Suppressor macrophage treated with lipopolysaccharide for 1 hour (primary cell): ENCODE data around the gene NCF4.

ENCODE experiments used
- DNase-seq, 3 donors: peaks; one replicate each; pipeline ENCODE4 v3.0.0-alpha.2; 2020 to 2022

NCF4 gene

DNA sequence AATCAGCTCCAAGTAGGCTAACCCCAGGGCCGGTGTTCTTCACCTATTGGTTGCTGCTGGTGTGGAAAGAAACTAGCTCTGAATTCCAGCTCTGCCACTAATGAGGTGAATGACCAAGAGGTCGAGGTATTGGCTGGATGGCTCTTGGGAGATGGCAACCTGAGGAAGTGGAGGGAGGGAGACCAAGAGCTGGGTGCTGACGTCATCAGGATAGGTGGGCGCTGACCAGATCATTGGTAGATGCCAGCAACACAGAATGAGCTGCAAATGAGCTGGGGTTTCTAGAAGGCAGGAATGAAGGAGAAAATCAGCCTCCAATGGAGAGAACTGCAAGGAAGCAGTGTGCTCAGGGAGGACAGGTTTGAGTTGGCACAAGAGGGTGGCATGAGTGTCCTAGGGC, 37.9 kb downstream of the NCF4 start:
- DNase-seq, result no peak

DNA sequence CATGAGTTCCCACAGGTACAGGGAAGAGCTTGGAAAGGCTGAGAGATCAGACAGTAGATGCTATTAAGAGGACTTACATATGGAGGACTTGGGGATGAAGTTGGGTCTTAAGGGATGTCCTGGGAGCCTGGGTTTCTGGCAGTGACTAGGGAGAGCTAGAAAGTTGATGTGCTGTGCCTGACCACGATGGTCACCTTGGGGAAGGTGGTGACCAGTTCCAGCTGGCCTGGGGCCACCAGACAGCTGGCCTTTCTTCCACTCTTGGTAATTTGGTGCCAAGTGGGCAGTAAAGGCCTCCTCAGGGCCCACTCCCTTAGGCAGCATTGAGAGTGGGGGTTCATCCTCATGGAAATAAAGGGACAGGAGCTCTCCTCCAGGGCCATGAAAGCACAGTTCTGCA, 38.7 kb downstream of the NCF4 start:
- no peak for DNase-seq

DNA sequence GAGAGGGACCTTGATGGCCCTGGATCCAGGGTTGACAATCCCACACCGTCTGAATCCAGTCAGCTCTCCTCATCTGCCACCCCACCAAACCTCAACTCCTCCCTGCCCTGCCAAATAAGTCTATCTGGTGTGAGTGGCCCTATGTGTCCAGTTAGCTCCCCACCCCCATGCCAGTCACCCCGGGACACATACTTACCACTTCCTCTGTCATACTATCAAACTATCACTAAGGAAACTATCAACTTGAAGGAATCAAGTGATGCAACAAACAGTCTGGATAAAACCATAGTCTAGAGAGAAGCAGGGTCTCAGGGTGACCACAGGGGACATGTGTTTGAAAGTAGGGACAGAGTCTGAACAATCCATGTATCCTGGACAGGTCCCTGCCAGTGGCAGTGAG, 39.4 kb downstream of the NCF4 start:
- DNase-seq, result peak in 1 of 3 donors; percentile 15

DNA sequence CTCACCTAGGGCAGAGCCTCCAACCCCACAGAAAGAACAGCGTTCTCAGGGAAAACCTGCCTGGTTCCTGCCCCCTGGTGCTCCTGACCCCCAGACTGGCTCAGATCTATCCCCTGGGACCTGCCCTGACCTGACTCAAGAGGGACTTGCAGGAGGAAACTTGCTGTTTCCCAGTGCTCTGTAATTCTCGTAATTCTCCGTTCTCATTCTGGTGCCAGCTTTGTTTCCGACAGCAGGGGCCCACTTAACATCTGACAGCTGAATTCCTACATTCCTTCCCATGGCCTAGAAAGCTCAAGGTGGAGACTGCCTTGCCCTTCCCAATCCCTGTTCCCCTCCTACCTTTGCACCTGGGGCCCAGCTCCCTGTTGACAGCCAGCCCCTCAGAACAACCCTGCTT, 40.1 kb downstream of the NCF4 start:
- no peak for DNase-seq

DNA sequence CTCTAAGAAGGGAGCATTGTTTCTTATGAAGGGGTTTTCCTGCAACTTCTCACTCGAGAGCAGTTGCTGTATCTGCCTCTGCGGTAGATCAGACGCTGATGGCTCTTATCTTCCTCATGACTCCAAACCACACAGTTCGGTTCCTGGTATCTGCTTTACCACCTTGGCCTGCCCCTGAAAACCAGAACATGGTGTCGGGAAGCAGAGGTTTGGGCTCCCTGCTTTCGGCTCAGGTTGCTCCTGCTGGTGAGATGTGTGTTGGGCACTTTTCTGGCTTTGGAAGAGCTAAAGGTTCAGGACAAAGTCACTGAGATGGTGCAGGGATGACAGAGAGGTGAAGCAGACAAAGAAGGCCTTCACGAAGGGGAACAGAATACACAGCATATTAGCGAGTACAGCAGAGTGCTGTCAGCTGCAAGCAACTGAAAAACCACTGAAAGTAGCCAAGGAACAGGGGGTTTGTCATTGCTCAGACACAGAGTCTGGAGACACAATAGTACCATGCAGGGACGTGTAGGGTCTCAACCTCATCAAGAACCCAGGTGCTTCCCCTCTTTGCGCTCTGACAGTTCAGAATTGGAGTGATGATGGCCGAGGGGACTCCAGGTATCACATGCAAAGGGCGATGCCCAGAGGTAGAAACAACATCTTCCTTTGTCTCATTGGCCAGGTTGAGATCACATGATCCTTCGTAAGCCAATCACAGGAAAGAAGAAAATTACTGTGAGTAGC, 40.8 kb downstream of the NCF4 start:
- DNase-seq, result no peak

DNA sequence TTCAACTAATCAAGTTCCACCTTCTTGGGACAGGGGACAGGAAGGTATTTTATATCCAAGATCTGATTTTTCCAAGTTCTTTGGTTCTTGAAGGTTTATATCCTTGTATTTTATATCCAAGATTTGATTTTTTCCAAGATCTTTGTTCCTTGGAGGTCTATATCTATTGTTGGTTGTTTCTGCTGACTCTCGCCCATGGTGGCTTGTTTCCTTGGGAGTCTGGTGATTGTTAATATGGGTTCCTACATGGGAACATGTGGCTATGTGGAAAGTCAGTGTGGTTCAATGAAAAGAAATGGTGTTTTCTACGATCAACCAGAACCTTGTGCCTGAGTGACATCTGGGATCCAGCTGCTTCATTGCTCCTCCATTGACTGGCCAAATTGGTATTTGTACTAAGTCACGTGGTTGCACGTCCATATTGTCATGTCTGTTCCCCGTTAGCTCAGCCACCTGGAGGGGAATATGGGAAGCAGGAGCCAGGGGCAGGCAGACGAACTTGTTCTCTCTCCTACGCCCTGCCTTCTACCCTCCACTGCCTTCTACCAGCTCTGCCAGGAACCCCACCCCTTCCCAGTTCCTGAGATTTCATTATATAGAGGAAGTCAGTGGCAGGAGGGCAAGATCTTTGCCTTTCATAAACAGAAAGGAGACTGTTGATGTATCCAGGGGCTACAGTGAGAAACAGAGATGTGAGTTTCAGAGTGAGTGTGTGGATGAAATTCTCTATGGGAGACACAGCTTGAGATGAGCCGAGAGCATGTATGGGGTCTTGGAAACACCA, 41.5 kb downstream of the NCF4 start:
- DNase-seq, result peak; percentile 35 to 53 (median 42)

DNA sequence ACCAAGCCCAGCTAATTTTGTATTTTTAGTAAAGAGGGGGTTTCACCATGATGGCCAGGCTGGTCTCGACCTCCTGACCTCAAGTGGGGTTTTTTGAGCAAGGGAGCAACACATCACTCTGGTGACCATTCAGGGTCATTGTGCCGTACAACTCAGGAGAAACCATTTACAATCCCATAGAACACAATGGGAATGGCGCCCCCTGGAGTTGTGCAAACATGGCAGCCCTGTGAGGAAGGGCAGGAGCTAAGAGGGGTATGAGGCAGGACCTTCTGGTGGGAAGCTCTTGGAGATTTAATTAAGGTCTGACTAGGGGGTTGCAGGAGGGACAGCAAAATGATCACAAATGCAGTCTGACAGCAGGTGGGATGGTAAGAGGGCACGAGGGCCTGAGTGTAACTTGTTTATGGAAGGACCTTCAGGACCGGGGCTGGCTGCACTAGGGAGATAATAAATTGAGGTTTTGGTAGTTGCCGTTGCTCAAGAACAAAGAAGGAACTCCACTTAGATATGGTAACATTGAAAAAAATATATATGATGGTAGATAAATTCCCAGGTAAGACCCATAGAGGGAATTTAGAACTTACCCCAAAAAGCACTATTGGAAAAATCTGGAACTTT, 43.6 kb downstream of the NCF4 start:
- DNase-seq, result no peak

DNA sequence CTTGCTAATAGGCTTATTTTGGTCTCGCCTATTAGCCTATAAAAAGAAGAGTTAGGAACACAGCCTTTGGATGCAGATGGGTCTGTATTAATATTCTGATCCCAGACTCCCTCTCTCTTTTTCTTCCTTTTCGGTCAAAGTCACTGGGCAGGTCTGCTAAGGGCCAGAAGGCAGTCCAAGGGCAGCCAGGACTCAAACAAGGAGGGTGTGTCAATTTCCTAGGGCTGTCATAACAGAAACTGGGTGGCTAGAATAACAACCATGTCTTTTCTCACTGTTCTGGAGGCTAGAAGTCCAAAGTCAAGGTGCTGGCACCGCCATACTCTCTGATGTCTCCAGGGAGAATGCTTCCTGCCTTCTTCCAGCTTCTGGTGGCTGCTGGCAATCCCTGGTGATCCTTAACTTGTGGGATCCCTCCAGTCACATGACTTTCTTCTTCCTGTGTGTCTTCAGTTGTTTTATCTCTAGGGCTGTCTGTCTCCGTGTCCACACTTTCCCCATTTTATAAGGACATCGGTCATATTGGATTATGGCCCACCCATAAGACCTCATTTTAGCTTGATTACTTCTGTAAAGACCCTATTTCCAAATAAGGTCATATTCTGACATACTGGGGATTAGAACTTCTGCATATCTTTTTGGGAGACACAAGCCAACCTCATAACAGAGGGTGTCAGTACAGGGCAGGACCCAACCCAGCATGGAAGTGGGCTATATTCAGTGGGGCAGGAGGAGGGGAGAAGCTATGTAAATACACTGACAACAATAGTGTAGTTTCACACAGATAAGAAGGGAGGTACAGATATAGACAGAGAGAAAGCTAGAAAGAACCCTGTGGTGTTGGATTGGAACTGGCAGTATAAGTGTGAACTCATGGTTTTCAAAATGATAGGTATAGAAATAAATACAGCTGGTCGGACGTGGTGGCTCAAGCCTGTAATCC, 46.7 kb downstream of the NCF4 start:
- no peak for DNase-seq

DNA sequence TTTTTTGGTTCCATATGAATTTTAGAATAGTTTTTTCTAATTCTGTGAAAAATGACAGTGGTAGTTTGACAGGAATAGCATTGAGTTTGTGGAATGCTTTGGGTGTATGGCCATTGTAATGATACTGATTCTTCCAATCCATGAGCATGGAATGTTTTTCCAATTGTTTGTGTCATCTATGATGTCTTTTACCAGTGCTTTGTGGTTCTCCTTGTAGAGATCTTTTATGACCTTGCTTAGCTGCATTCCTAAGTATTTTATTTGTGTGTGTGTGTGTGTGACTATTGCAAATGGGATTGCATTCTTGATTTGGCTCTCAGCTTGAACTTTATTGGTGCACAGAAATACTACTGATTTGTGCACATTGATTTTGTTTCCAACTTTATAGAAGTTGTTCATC, 49.7 kb downstream of the NCF4 start:
- no peak for DNase-seq

DNA sequence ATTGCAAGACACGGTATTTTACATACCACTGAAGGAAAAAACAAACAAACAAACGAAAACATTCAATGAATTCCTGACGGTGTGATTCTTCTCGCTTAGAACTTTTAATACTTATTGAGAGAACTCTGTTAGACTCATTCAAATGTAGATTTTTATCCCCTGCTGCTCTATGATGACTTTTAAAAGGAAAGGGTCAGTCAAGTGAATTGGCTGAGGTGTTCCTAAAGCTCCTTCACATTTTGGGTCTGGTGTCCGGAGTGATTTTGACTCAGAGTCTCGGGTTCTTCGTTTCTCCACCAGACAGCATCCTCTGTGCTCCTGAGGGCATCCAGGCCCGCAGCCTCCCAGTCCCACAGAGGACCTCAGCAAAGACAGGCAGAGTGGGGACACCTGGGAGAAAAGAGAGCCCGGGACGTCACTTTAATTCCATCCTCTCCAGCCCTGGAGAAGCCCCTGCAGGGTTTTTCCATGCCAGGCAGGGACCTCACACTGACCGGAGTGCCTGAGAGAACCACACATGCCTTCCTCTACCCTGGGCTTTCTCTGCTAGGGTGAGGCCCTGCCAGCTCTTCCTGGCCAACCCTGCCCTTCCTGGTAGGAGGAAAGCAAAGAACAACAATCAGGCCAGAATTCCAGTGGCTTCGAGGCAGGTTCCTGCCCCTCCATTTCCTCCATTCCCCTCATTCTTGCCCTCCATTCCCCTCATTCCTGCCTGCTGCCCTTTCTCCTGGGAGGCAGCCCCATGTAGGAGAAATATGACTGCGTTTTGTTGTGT, 51.3 kb downstream of the NCF4 start:
- DNase-seq, result no peak

DNA sequence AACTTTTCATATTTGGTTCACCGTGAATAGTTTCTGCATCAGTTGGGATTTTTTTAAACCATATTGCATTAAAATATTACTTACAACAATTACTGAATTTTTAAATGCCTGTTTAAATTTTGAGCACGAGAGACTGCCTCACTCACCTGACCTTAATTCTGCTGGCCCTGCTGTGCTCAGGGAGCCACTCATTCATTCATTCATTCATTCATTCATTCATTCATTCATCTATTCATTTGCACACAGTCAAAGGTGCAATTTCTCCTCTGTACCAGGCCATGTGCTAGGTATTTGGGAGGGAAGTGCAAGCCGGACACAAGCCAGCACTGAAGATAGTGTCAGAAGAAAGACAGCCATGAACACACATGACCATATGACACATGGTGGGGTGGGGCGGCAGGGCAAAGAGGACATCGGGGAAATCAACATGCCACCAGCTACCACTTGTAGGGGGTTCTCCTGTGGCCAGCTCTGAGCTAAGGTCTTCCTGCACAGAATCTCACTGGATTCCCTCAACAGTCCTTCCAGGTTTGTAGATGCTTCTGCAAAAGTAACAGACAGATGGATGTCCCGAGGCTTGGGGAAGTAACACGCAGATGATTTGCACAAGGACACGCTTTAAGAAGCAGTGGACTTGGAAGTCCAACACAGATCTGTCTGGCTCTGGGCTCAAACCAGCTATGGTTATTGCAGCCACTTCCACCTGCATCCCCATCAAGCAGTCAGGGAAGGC, 52.1 kb downstream of the NCF4 start:
- DNase-seq, result no peak

DNA sequence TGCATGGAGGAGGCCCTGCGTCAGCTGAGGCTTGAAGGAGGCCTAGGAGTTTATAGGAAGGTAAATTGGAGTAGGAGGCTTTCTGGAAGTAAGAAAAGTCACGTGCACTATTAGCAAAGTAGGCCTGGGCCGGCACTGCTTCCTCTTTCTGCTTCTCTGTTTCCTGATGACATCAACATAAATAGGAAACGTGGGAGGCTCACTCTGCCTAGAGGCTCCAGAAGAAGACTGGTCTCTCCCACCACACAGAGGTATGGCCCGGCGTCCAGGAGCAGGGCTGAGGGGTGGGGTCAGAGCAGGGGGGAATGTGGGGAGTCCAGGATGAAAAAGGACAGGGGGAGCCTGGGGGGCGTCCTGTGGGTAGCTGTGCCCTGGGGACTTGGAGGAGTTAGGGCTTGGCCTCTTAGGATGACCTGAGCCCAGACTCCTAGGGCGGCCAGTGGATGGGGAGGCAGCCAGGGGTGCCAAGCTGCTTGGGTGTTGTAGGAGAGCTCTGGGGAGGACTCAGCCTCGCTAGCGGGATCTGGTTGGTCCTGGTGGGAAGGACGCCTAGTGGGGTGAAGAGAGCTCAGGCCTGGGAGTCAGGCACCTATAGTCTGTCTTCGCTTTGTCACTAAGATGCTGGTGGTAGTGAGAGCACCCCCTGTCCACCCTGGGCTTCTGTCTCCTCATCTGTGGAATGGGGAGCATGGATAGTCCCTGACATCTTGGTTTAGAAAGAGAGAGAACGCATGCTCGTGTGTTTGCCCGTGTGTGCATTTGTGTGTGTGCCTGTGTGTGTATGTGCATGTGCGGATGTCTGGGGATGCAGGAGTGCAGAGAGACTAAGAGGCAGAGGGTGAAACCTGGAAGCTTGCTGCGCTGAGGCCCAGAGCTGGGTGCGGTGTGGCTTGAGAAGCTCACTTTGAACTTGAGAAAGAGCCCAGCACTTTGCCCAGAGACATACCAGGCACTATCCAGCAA, 52.9 kb downstream of the NCF4 start, which contains the start of gene CSF2RB:
Gene CSF2RB, plus strand, starts transcription at position 202 of the 963 bp plus-strand sequence. CDS start 8,580 bp downstream, outside the sequence.
- DNase-seq, result peak; percentile 91 to 96 (median 94)

DNA sequence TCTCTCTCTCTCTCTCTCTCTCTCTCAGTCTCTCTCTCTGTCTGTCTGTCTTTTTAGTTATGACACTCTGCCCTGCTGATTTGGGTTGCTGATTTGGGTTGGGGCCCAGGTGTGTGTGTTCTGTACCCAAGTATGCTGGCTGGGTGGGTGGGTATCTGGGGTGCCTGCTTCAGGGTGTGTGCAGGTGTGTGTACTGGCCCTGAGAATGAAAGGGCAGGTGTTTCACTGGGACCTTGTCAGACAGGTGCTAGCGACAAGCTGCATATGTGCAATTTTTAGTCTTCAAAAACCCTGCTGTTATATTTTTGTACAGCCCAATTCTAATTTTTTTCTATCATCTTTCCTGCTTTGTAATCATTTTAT, 53.6 kb downstream of the NCF4 start:
- no peak for DNase-seq

DNA sequence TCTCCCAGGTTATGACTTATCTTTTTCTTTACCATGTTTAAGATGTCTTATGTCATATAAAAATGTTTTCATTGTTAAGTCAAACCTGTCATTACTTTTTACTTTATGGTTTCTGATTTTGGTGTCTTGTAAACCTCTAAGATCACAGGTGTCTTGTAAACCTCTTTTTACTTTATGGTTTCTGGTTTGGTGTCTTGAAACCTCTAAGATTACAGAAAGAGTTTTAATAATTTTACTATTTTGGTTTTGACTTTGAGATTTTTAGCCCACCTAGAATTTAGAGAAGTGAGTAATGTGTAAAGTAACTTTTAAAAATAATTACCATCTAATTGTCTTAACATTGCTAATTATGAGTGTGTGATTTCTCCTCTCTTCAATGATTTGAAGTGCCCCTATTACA, 55.2 kb downstream of the NCF4 start:
- no peak for DNase-seq

DNA sequence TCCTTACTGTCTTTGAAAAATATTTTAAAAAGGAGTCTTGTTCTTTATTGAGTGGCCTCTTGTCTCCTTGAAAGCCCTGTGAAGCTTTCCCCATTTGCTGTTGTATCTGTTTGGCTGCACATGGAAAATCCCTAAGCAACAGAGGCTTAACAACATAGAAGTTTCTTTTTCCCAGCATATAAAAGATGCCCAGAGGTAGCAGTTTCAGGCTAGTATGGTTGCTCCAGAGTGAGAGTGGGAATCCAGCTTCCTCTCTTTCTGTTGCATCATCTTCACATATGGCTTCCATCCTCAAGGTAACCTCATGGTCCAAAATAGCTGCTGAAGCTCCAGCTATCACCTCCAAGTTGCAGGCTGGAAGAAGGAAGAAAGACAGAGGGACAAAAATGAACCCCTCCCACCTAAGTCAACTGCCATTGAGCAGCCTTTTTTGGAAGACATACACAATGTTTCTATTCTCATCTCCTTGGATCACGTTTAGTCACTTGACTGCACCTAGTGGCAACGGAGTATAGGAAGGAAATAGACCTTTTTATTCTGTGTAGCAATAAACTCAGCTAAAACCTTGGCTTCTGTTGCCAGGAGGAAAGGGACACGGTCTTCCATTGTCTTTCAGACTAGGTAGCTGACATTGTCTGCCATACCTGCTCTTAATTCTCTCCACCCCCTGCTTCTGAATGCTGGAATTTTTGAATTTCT, 57.9 kb downstream of the NCF4 start:
- DNase-seq, result peak in 2 of 3 donors; percentile 37 to 39

DNA sequence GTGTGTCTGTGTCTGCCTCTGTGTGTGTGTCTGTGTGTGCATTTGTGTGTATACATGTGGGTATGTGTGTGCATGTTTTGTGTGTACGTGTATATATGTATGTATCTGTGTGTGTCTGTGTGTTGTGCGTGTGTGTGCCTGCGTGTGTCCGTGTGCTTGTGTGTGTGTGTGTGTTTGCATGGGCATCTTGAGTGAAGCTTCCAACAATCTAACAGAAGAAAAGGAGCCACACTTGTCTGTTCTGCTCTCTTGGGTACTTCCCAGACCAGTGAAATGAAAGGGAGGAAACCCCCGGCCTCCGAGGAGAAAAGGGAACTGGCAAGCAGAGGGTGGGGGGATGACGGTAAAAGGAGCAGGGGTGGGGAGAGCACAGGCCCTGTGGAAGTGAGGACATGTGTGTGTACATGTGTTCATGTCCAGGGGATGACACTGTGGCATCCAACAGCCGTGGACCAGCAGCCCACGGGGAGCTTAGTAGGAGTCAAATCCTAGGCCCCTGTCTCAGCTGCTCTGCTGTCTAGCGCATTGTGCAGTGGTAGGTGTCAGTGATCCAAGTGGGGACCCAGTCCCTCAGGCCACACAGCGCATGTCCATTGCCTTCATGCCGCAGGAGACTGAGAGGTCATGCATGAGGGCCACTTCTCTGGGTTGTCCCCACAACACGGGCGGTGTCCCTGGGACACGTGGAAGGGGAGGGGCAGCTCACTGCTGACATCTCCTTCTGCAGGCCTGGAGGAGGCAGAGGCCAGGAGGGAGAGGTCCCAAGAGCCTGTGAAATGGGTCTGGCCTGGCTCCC, 60.7 kb downstream of the NCF4 start:
- peak; percentile 94 to 95 (median 95) for DNase-seq

DNA sequence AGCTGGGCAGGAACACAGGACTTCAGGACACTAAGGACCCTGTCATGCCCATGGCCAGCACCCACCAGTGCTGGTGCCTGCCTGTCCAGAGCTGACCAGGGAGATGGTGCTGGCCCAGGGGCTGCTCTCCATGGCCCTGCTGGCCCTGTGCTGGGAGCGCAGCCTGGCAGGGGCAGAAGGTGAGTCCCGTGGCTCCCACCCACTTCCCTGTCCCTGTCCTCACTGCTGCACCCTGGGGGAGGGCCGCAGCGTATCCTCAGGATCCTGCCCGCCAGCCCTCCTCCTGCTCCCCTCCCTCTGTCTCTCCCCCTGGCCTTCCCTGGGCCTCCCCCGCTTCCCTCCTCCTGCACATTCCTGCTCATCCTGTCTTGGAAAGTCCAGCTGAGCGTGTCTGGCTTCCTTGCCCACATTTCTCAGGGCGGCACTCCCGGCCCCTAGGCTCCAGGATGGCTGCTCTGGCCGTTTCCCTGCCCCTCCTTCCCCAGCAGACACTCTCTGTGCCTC, 61.4 kb downstream of the NCF4 start:
- no peak for DNase-seq

DNA sequence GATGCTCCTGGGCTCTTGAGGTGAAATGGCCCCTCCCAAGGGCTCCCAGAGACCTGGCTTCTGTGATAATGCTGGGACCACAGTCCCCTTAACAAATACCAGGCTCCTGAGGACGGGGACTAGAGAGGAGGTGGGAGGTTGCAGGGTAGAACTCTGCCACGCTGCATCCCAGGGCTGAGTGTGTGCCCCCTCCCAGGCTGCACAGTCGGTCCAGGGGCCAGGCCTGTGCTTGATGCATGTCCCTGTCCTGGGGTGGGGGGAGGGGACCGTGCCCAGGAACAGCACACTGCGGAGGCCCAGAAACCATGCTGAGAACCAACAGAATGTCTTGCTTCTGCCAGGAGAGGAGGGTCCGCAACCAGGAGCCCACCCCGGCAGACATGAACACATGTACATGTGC, 61.9 kb downstream of the NCF4 start:
- DNase-seq, result no peak
